Tibial artery (tissue), 4 donors: Measurements from ENCODE around the gene ATP4A.

Experiments
- DNase-seq, 2 donors: peaks; one replicate each; pipeline ENCODE4 v3.0.0-alpha.2; 2019
- H3K27ac ChIP-seq, 2 donors: fragments of 200-600 bp; sonication (generic) in 1 of 2; 1 replicate in 1 of 2; 2 replicates in 1 of 2; pipeline ENCODE4 v1.5.1; 2018 to 2019; ENCODE audit warnings: mild to moderate bottlenecking in 1 of 2
- H3K27me3 ChIP-seq, 2 donors: fragments of 200-600 bp; sonication (generic) in 1 of 2; one replicate each; pipeline versions ENCODE4 v1.5.1 to v1.6.0; 2016 to 2019
- H3K36me3 ChIP-seq, 3 donors: fragments of 200-600 bp; sonication (generic) in 2 of 3; one replicate each; pipeline ENCODE4 v1.5.1; 2016 to 2019; ENCODE audit warnings: mild to moderate bottlenecking in 2 of 3
- H3K4me1 ChIP-seq, 4 donors: fragments of 200-600 bp; sonication (generic) in 2 of 4; 1 replicate in 3 of 4; 2 replicates in 1 of 4; pipeline ENCODE4 v1.5.1; 2016 to 2019
- H3K4me3 ChIP-seq, 2 donors: fragments of 200-600 bp; sonication (generic) in 1 of 2; 1 replicate in 1 of 2; 2 replicates in 1 of 2; pipeline ENCODE4 v1.5.1; 2018 to 2019; ENCODE audit warnings: mild to moderate bottlenecking in 2 of 2
- H3K9me3 ChIP-seq, 3 donors: fragments of 200-600 bp; sonication (generic) in 1 of 3; one replicate each; pipeline ENCODE4 v1.5.1; 2016 to 2019
- CTCF ChIP-seq, 2 experiments: fragments of 200-600 bp in 1 of 2; fragments of 450-650 bp in 1 of 2; IDR thresholded peaks; one replicate each; pipeline ENCODE4 v1.5.1; 2017 to 2019; ENCODE audit warnings: antibody characterized with exemption in 2 of 2, mild to moderate bottlenecking in 1 of 2, moderate library complexity in 1 of 2
- intact Hi-C: fragments of 100-400 bp; cut with DNase I; formaldehyde crosslinking; loops from one replicate; pipeline ENCODE4 v1.15.0; 2023; ENCODE audit warnings: low total_unique reads

ATP4A gene

DNA sequence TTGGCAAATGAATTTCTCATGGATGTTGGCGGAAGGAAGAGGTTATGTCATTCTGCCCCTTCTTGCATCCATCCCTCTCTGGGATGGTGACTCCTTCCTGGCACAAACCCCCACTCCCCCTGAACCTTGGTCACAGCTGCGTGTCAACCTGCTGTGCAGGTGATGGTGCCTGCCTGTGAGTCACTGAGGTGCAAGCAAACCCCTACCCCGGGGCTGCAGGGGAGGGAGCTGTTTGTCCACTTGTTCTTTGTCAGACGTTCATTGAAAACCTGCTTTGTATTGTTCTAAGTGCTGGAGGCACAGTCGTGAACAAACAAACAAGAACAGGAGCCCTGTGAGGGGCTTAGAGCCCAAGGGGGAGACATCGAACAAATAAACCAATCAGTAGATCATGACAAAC is 32.2 kb downstream of the ATP4A start:
- H3K27me3 ChIP-seq: peaks cover 0 to 92% of the 10 kb centered on the region in 2 donors

GRCh38 chr19:35529241-35530218 is 33.9 kb downstream of the ATP4A start:
- intact Hi-C loops: no loop called here
- Histone ChIP-seq H3K4me1 (peaks cover 0 to 8% (median 0%) of the 10 kb centered on the region in 4 donors), H3K4me3 (no peak overlapping the region), H3K27me3 (peaks cover 0 to 97% of the 10 kb centered on the region in 2 donors), H3K27ac (no peak overlapping the region), H3K9me3 (no peaks in the 10 kb centered on the region), H3K36me3 (no peaks in the 10 kb centered on the region)
- no peak for DNase-seq
- no peak for TF ChIP-seq CTCF (IDR thresholded peaks at IDR 0.05)

More for the DNA sequence above, 32.2 kb downstream of the ATP4A start:
- Histone ChIP-seq H3K4me1 (peaks cover 0 to 8% (median 0%) of the 10 kb centered on the region in 4 donors), H3K36me3 (no peaks in the 10 kb centered on the region), H3K4me3 (no peak overlapping the region), H3K9me3 (no peaks in the 10 kb centered on the region), H3K27ac (no peak overlapping the region)
- DNase-seq: no peak
- TF ChIP-seq CTCF (IDR thresholded peaks at IDR 0.05): no peak
- intact Hi-C loops: no loop called here

DNA sequence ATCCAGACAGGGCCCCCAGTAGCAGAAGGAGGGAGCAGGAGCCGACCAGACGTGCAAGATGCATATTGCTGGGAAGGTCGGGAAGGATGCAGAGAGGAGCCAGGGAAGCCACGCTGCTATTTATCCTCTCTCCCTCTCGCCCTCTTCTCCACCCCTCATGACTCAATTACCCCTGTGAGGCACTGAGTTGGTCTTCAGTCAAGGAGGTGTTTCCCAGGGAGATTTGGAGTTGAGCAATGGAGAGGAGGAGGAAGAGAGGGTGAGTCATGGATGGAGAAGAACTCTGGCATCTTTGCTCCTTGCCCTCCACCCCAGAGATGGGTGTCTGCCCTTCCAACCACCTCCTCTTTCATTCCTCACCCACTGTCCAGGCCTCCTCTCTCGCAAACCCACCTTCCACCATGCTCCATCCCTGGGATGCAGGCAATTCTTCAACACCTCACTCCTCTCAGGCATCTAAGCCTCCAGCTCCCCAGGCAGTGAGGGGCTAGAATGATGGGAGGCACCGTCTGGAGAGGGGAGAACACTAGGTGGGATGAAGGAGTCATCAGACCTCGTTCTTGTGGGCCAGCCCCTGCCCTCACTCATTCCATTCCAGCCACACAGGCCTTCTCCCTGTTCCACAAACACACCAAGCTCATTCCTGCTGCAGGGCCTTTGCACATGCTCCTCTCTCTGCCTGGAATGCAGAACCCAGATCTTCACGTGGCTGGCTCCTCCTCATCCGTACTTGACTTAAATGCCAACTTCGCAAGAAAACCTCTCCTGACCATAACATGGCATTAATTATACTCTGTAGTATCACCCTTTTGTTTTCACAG is 35.0 kb downstream of the ATP4A start, which contains the start of gene SBSN:
Gene SBSN (minus strand): TSS at position 94 of the 821 bp plus-strand sequence. CDS start 30 bp downstream, at position 64.
- H3K9me3 ChIP-seq: no peaks in the 10 kb centered on the region
- no peak within 1 kb of the TSS for H3K4me3 ChIP-seq
- peaks cover 0 to 96% of the 10 kb centered on the region in 2 donors for H3K27me3 ChIP-seq
- no peak within 1 kb of the TSS for H3K27ac ChIP-seq
- intact Hi-C loops: no loop called here
- no peak for TF ChIP-seq CTCF (IDR thresholded peaks at IDR 0.05)
- H3K4me1 ChIP-seq: peaks cover 0 to 2% (median 0%) of the 10 kb centered on the region in 4 donors
- no peaks in the 10 kb centered on the region for H3K36me3 ChIP-seq
- DNase-seq: no peak

DNA sequence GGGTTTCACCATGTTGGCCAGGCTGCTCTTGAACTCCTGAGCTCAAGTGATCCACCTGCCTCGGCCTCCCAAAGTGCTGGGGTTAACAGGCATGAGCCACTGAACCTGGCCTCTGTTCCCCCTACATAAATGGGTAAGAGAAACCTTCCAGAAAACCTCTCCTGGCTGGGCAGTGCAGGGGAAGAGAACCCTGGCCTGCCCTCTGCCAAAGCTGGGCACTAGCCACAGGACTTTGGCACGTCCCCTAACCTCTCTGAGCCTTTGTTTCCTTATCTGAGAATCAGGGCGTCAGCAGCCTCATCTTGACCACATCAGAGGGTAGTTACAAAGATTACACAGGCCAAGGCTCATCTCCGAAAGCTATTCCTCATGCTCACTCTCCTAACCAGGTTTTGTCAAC is 37.6 kb downstream of the ATP4A start:
- Histone ChIP-seq H3K36me3 (no peaks in the 10 kb centered on the region), H3K4me3 (no peak overlapping the region), H3K27ac (no peak overlapping the region), H3K4me1 (no peaks in the 10 kb centered on the region), H3K9me3 (no peaks in the 10 kb centered on the region), H3K27me3 (peaks cover 0 to 75% of the 10 kb centered on the region in 2 donors)
- DNase-seq: no peak
- TF ChIP-seq CTCF (IDR thresholded peaks at IDR 0.05): no peak
- intact Hi-C loops: no loop called here

- Histone ChIP-seq H3K4me1 (no peaks in the 10 kb centered on the region), H3K27me3 (peaks cover 0 to 63% of the 10 kb centered on the region in 2 donors), H3K27ac (no peak overlapping the region), H3K9me3 (no peaks in the 10 kb centered on the region), H3K4me3 (no peak overlapping the region), H3K36me3 (no peaks in the 10 kb centered on the region)
- DNase-seq: no peak
- intact Hi-C loops: no loop called here
- TF ChIP-seq CTCF (IDR thresholded peaks at IDR 0.05): no peak
Measured at GRCh38 chr19:35524181-35524837, 39.1 kb downstream of the ATP4A start.
